Stimulated activated CD4-positive, alpha-beta T cell treated with anti-CD3 and anti-CD28 coated beads, Interleukin-2, amount 100 ng/mL, for 24 hours (primary cell): ENCODE results near the gene KIF5B.
"Not testable (repeated sequence)": the region's sequence is repeated elsewhere in the genome, so short reads cannot be mapped to it uniquely, and the experiment has no call there.

Experiments used
- DNase-seq, 2 donors: peaks; one replicate each; pipeline ENCODE4 v3.0.0-alpha.2; 2020

Gene KIF5B

GRCh38 chr10:32059472-32059871 is 3.2 kb upstream of the KIF5B start:
- DNase-seq, result no peak

GRCh38 chr10:32057036-32057372 is 779 bp upstream of the KIF5B start:
- DNase-seq, result no peak

- DNase-seq, result peak; percentile 62 to 63
These were observed 618 bp downstream of the KIF5B start for GRCh38 chr10:32055478-32056135.

GRCh38 chr10:32054094-32054493 is 2.1 kb downstream of the KIF5B start:
- no peak for DNase-seq

GRCh38 chr10:32053392-32053791 is 2.8 kb downstream of the KIF5B start:
- DNase-seq, result not testable (repeated sequence)

- DNase-seq, result no peak
These were observed 4.3 kb downstream of the KIF5B start for GRCh38 chr10:32051926-32052325.

GRCh38 chr10:32050177-32050576 is 6.0 kb downstream of the KIF5B start:
- no peak for DNase-seq

- DNase-seq, result no peak
These were observed 7.1 kb downstream of the KIF5B start for GRCh38 chr10:32049113-32049512.

- no peak for DNase-seq
These were observed 7.9 kb downstream of the KIF5B start for GRCh38 chr10:32048282-32048681.

GRCh38 chr10:32047881-32048280 is 8.3 kb downstream of the KIF5B start:
- no peak for DNase-seq

- DNase-seq, result no peak
These were observed 10.1 kb downstream of the KIF5B start for GRCh38 chr10:32046151-32046550.

- DNase-seq, result not testable (repeated sequence)
These were observed 13.5 kb downstream of the KIF5B start for GRCh38 chr10:32042730-32043129.

- DNase-seq, result no peak
These were observed 14.8 kb downstream of the KIF5B start for GRCh38 chr10:32041290-32042028.

GRCh38 chr10:32039734-32040133 is 16.5 kb downstream of the KIF5B start:
- DNase-seq, result no peak

GRCh38 chr10:32038777-32039176 is 17.4 kb downstream of the KIF5B start:
- DNase-seq, result no peak

GRCh38 chr10:32036922-32037321 is 19.3 kb downstream of the KIF5B start:
- DNase-seq, result no peak

- DNase-seq, result no peak
These were observed 21.2 kb downstream of the KIF5B start for GRCh38 chr10:32035038-32035437.

- no peak for DNase-seq
These were observed 23.1 kb downstream of the KIF5B start for GRCh38 chr10:32033171-32033570.

- DNase-seq, result no peak
These were observed 24.3 kb downstream of the KIF5B start for GRCh38 chr10:32031920-32032319.

GRCh38 chr10:32031424-32031823 is 24.8 kb downstream of the KIF5B start:
- no peak for DNase-seq

- DNase-seq, result no peak
These were observed 27.5 kb downstream of the KIF5B start for GRCh38 chr10:32028710-32029109.

GRCh38 chr10:32023264-32023663 is 33.0 kb downstream of the KIF5B start:
- DNase-seq, result no peak

- DNase-seq, result no peak
These were observed 39.2 kb downstream of the KIF5B start for GRCh38 chr10:32017044-32017443.

- DNase-seq, result no peak
These were observed 40.8 kb downstream of the KIF5B start for GRCh38 chr10:32015386-32015785.

GRCh38 chr10:32007026-32007425 is 49.2 kb downstream of the KIF5B start:
- no peak for DNase-seq
